HepG2 (cell line): ENCODE data around the gene LTA. TPM values are rescaled to one million over a fixed set of nuclear protein-coding genes. Genes with fewer than 3 reads are reported as not detected.

Experiments used
- KLF9 ChIP-seq: IDR thresholded peaks from 2 replicates; pipeline ENCODE4 v1.6.1; 2016; ENCODE audit warnings: low read depth
- MYNN ChIP-seq: sonication (generic); formaldehyde crosslinking; IDR thresholded peaks from 2 replicates; pipeline ENCODE4 v1.4.0; 2020; ENCODE audit warnings: mild to moderate bottlenecking, low read depth, missing genetic modification reagents
- PHF20 ChIP-seq: sonication (generic); formaldehyde crosslinking; IDR thresholded peaks from 2 replicates; pipeline ENCODE4 v1.5.0; 2020; ENCODE audit warnings: mild to moderate bottlenecking, missing genetic modification reagents
- POLR2AphosphoS2 ChIP-seq: IDR thresholded peaks from 2 replicates; pipeline ENCODE4 v1.6.1; 2011; ENCODE audit warnings: low read depth, low read length, improper control_type of control experiment
- TAF15 ChIP-seq: fragments of 200-400 bp; formaldehyde crosslinking; IDR thresholded peaks from one replicate; pipeline ENCODE4 v1.6.1; 2018; ENCODE audit warnings: mild to moderate bottlenecking, low read depth, low read length; ENCODE audit not compliant: poor library complexity, severe bottlenecking
- ZNF235 ChIP-seq: sonication (generic); formaldehyde crosslinking; IDR thresholded peaks from 2 replicates; pipeline ENCODE4 v1.8.1; 2023; ENCODE audit warnings: mild to moderate bottlenecking, missing genetic modification reagents, borderline replicate concordance
- ZNF282 ChIP-seq: fragments of 450-650 bp; IDR thresholded peaks from 2 replicates; pipeline ENCODE4 v1.6.1; 2018; ENCODE audit not compliant: partially characterized antibody
- ZNF3 ChIP-seq: IDR thresholded peaks from 2 replicates; pipeline ENCODE4 v1.7.0; 2017; ENCODE audit warnings: inconsistent platforms
- ZNF781 ChIP-seq: sonication (generic); formaldehyde crosslinking; IDR thresholded peaks from 2 replicates; pipeline ENCODE4 v1.5.1; 2020; ENCODE audit warnings: borderline replicate concordance, mild to moderate bottlenecking, missing genetic modification reagents; ENCODE audit errors: not compliant biosample characterization
- polyA plus RNA-seq, 8 experiments: library from polyadenylated mRNA; depleted of rRNA in 3 of 8; stranded (reverse) in 7 of 8; unstranded in 1 of 8; fragments of >200 nt; fragmentation: Illumina TruSeq in 4 of 8; extraction: Trizol in 4 of 8; gene quantifications; 2 replicates each; pipeline versions ENCODE4 v1.2.1 to v1.2.3, GENCODE V29; 2011 to 2016; ENCODE audit warnings: low read depth in 4 of 8, missing spikeins in 1 of 8, mixed read lengths in 1 of 8; ENCODE audit not compliant: insufficient read depth in 1 of 8
- total RNA-seq, 5 experiments: library from RNA; depleted of rRNA; stranded (reverse); fragments of >200 nt; fragmentation: Illumina TruSeq; extraction: Trizol; gene quantifications; 2 replicates each; pipeline ENCODE4 v1.2.3, GENCODE V29; 2016; ENCODE audit warnings: low read depth in 1 of 5
- TF ChIP-seq, protein P1 (sequence below): sonication (generic); formaldehyde crosslinking; IDR thresholded peaks from 2 replicates; pipeline ENCODE4 v1.4.0; 2020; ENCODE audit warnings: missing genetic modification reagents
- TF ChIP-seq, protein P2 (sequence below): sonication (generic); formaldehyde crosslinking; IDR thresholded peaks from 2 replicates; pipeline ENCODE4 v1.8.1; 2023; ENCODE audit warnings: mild to moderate bottlenecking, missing genetic modification reagents
- TF ChIP-seq, protein P3 (sequence below): sonication (generic); formaldehyde crosslinking; IDR thresholded peaks from 2 replicates; pipeline ENCODE4 v1.9.0; 2021; ENCODE audit warnings: missing genetic modification reagents, mild to moderate bottlenecking, borderline replicate concordance
- TF ChIP-seq, protein P4 (sequence below): sonication (generic); formaldehyde crosslinking; IDR thresholded peaks from 2 replicates; pipeline ENCODE4 v1.4.0; 2020; ENCODE audit warnings: mild to moderate bottlenecking, missing genetic modification reagents
- TF ChIP-seq, protein P5 (sequence below): sonication (generic); formaldehyde crosslinking; IDR thresholded peaks from 2 replicates; pipeline ENCODE4 v1.4.0; 2020; ENCODE audit warnings: mild to moderate bottlenecking, missing genetic modification reagents

The LTA gene
- total and polyA plus RNA-seq, 2 of the 13 experiments (the other 11 are each of a cell fraction or from before 2014, with no cell fraction given): 0.09 TPM; not detected in 1

DNA sequence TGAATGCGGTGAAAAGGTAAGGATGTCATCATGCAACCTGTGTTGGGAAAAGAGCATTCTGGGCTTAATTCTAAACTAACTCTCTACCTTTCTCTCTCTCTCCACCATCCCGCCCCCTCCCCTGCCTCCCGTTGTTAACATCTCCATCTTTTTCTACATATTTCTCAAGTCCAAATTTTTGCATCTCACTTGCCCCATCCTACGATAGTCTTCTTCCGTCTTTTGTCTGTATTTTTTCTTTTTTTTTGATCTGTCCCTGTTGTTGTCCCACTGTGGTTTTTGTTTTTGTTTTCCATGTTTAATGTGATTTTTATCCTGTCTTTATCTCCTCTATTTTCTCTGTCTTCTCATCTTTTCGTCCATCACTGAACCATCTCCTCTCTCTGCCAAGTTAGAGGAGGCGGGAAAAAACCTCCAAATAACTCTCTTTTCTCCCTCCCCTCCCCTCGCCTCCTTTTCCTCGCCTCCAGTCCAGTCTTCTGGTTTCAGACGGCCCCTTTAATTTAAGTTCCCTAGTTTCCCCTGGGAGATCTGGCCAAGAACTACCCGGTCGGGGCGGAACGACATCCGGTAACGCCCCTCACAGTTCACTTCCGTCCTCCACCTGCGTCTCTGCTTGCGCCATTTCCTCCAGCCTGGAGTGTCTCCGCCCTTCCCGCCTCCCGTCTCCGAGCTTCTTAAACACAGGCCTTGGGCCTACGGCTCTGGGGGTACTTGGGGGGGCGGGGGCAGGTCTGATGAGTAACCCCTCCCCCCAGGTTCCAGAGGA lies 24.9 kb upstream of the LTA start, which contains the start of gene NFKBIL1 (continued):
- TF ChIP-seq, protein P1, sequence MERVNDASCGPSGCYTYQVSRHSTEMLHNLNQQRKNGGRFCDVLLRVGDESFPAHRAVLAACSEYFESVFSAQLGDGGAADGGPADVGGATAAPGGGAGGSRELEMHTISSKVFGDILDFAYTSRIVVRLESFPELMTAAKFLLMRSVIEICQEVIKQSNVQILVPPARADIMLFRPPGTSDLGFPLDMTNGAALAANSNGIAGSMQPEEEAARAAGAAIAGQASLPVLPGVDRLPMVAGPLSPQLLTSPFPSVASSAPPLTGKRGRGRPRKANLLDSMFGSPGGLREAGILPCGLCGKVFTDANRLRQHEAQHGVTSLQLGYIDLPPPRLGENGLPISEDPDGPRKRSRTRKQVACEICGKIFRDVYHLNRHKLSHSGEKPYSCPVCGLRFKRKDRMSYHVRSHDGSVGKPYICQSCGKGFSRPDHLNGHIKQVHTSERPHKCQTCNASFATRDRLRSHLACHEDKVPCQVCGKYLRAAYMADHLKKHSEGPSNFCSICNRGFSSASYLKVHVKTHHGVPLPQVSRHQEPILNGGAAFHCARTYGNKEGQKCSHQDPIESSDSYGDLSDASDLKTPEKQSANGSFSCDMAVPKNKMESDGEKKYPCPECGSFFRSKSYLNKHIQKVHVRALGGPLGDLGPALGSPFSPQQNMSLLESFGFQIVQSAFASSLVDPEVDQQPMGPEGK: peak; percentile 94; the same call in 1 of the 2 replicates
- no peak for TF ChIP-seq MYNN (CRISPR knock-in tag)
- TF ChIP-seq, protein P2, sequence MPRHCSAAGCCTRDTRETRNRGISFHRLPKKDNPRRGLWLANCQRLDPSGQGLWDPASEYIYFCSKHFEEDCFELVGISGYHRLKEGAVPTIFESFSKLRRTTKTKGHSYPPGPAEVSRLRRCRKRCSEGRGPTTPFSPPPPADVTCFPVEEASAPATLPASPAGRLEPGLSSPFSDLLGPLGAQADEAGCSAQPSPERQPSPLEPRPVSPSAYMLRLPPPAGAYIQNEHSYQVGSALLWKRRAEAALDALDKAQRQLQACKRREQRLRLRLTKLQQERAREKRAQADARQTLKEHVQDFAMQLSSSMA (CRISPR knock-in tag): no peak
- no peak for TF ChIP-seq ZNF282
- TF ChIP-seq KLF9 (CRISPR knock-in tag): peak; percentile 58; the same call in 1 of the 2 replicates
- TF ChIP-seq PHF20 (CRISPR knock-in tag): peak; percentile 91
- no peak for TF ChIP-seq ZNF781 (CRISPR knock-in tag)
- TF ChIP-seq POLR2AphosphoS2: no peak
- no peak for TF ChIP-seq ZNF3 (CRISPR knock-in tag)
- TF ChIP-seq TAF15: no peak
- TF ChIP-seq, protein P3, sequence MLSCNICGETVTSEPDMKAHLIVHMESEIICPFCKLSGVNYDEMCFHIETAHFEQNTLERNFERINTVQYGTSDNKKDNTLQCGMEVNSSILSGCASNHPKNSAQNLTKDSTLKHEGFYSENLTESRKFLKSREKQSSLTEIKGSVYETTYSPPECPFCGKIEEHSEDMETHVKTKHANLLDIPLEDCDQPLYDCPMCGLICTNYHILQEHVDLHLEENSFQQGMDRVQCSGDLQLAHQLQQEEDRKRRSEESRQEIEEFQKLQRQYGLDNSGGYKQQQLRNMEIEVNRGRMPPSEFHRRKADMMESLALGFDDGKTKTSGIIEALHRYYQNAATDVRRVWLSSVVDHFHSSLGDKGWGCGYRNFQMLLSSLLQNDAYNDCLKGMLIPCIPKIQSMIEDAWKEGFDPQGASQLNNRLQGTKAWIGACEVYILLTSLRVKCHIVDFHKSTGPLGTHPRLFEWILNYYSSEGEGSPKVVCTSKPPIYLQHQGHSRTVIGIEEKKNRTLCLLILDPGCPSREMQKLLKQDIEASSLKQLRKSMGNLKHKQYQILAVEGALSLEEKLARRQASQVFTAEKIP (CRISPR knock-in tag): no peak
- TF ChIP-seq ZNF235: no peak
- TF ChIP-seq, protein P4, sequence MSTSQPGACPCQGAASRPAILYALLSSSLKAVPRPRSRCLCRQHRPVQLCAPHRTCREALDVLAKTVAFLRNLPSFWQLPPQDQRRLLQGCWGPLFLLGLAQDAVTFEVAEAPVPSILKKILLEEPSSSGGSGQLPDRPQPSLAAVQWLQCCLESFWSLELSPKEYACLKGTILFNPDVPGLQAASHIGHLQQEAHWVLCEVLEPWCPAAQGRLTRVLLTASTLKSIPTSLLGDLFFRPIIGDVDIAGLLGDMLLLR: no peak
- TF ChIP-seq, protein P5, sequence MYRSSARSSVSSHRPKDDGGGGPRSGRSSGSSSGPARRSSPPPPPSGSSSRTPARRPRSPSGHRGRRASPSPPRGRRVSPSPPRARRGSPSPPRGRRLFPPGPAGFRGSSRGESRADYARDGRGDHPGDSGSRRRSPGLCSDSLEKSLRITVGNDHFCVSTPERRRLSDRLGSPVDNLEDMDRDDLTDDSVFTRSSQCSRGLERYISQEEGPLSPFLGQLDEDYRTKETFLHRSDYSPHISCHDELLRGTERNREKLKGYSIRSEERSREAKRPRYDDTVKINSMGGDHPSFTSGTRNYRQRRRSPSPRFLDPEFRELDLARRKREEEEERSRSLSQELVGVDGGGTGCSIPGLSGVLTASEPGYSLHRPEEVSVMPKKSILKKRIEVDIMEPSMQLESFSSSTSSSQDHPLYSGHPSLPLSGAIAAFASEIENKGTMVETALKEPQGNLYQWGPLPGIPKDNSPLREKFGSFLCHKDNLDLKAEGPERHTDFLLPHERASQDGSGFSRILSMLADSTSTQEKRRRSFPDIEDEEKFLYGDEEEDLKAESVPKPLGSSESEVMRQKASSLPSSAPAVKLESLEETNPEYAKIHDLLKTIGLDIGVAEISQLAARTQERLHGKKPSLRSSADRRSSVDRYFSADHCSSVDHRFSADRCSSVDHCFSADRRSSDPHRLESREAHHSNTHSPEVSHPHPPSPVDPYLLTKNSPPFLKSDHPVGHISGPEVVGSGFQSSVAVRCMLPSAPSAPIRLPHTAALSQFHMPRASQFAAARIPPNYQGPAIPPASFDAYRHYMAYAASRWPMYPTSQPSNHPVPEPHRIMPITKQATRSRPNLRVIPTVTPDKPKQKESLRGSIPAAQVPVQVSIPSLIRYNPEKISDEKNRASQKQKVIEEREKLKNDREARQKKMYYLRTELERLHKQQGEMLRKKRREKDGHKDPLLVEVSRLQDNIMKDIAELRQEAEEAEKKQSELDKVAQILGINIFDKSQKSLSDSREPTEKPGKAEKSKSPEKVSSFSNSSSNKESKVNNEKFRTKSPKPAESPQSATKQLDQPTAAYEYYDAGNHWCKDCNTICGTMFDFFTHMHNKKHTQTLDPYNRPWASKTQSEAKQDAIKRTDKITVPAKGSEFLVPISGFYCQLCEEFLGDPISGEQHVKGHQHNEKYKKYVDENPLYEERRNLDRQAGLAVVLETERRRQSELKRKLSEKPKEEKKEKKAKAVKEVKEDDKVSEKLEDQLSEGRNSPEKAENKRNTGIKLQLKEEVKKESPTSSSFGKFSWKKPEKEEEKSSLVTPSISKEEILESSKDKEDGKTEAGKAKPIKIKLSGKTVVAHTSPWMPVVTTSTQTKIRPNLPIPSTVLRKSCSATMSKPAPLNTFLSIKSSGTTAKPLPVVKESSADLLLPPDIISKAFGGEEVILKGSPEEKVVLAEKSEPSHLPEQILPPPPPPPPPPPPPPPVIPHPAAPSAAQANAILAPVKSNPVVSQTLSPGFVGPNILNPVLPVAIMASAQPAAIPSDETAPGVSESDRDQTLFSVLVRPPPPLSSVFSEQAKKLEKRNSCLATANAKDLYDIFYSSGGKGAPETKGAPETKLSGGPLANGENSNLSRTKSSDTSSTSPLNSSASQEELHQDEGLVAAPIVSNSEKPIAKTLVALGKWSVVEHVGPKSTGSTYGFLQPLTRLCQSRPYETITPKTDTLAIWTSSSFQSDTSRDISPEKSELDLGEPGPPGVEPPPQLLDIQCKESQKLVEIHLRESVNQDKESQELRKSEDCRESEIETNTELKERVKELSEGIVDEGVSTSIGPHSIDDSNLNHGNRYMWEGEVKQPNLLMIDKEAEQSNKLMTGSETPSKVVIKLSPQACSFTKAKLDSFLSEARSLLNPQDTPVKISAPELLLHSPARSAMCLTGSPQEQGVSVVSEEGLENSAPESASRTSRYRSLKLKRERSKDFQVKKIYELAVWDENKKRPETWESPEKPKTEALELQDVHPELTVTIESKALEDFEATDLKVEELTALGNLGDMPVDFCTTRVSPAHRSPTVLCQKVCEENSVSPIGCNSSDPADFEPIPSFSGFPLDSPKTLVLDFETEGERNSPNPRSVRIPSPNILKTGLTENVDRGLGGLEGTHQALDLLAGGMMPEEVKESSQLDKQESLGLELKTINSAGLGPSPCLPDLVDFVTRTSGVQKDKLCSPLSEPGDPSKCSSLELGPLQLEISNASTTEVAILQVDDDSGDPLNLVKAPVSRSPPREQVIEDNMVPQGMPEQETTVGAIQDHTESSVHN (CRISPR knock-in tag): no peak
